Caco-2 (cell line): ENCODE results near the gene SH3D19. TPM values are rescaled to one million over a fixed set of nuclear protein-coding genes. Genes with fewer than 3 reads are reported as not detected.

Experiments
- BruUV-seq: library from RNA; stranded (reverse); fragments of 400-500 nt; replicated peaks from 2 replicates; lab custom pipeline; 2021; lab: Mats Ljungman, UMichigan
- CTCF ChIA-PET: fragments of 300-600 bp; sonication (Branson Sonifier 250); formaldehyde crosslinking; loops from one replicate; lab custom pipeline; 2022; ENCODE audit warnings: antibody characterized with exemption; lab: Charles Lee
- POLR2A ChIA-PET: fragments of 300-600 bp; sonication (Branson Sonifier 250); formaldehyde crosslinking; loops from one replicate; lab custom pipeline; 2022; ENCODE audit warnings: antibody characterized with exemption; lab: Charles Lee
- DNase-seq, 2 experiments: peaks; one replicate each; pipeline versions ENCODE4 v3.0.0 to v3.0.0-alpha.2; 2020 to 2022
- H3K27me3 ChIP-seq: replicated peaks from 2 replicates; pipeline ENCODE4 v1.6.0; 2011; ENCODE audit warnings: low read length; ENCODE audit not compliant: control insufficient read depth, insufficient read depth
- H3K36me3 ChIP-seq: 2 replicates; pipeline ENCODE4 v1.5.1; 2011; ENCODE audit warnings: low read length; ENCODE audit not compliant: control insufficient read depth, insufficient read depth
- H3K4me1 ChIP-seq: fragments of 250-450 bp; sonication (Bioruptor Pico); 2 replicates; pipeline ENCODE4 v1.5.1; 2020; ENCODE audit warnings: mild to moderate bottlenecking
- H3K4me3 ChIP-seq: 2 replicates; pipeline ENCODE4 v1.5.1; 2011; ENCODE audit warnings: low read depth, mild to moderate bottlenecking, control low read depth, low read length
- H3K9me3 ChIP-seq: fragments of 250-450 bp; sonication (Bioruptor Pico); 2 replicates; pipeline ENCODE4 v1.5.1; 2020; ENCODE audit warnings: mild to moderate bottlenecking, moderate library complexity
- H3K27ac Mint-ChIP-seq: one replicate; pipeline ENCODE4 v1.8.0; 2022; ENCODE audit warnings: mixed read lengths; ENCODE audit not compliant: unreplicated experiment
- H3K27me3 Mint-ChIP-seq: one replicate; pipeline ENCODE4 v1.8.0; 2022; ENCODE audit warnings: mixed read lengths; ENCODE audit not compliant: insufficient read depth, unreplicated experiment
- H3K36me3 Mint-ChIP-seq: one replicate; pipeline ENCODE4 v1.8.0; 2022; ENCODE audit warnings: mild to moderate bottlenecking, mixed read lengths; ENCODE audit not compliant: insufficient read depth, unreplicated experiment
- H3K4me1 Mint-ChIP-seq: one replicate; pipeline ENCODE4 v1.8.0; 2022; ENCODE audit warnings: low read depth, mixed read lengths; ENCODE audit not compliant: unreplicated experiment
- H3K4me3 Mint-ChIP-seq: one replicate; pipeline ENCODE4 v1.8.0; 2022; ENCODE audit warnings: mild to moderate bottlenecking, moderate library complexity, mixed read lengths; ENCODE audit not compliant: unreplicated experiment
- H3K9me3 Mint-ChIP-seq: one replicate; pipeline ENCODE4 v1.8.0; 2022; ENCODE audit warnings: mixed read lengths; ENCODE audit not compliant: unreplicated experiment
- CTCF ChIP-seq, 2 experiments: fragments of 200-600 bp in 1 of 2; IDR thresholded peaks; 1 replicate in 1 of 2; 2 replicates in 1 of 2; pipeline versions ENCODE4 v1.5.1 to v1.8.0; 2011 to 2022; ENCODE audit warnings: antibody characterized with exemption in 1 of 2, control low read depth in 1 of 2, inconsistent platforms in 1 of 2, low read depth in 1 of 2, low read length in 1 of 2, mild to moderate bottlenecking in 1 of 2, moderate library complexity in 1 of 2; ENCODE audit not compliant: insufficient read depth in 1 of 2, severe bottlenecking in 1 of 2, unreplicated experiment in 1 of 2
- intact Hi-C: fragments of 100-400 bp; cut with micrococcal nuclease; formaldehyde crosslinking; loops from one replicate; pipeline ENCODE4 v1.10.0; 2022; ENCODE audit not compliant: unreplicated experiment
- total RNA-seq: library from RNA; stranded (reverse); gene quantifications from 2 replicates; pipeline ENCODE4 v1.2.3, GENCODE V29; 2022

The SH3D19 gene
- total RNA-seq, 1 experiment from 2014 or later = 57.8 TPM

DNA sequence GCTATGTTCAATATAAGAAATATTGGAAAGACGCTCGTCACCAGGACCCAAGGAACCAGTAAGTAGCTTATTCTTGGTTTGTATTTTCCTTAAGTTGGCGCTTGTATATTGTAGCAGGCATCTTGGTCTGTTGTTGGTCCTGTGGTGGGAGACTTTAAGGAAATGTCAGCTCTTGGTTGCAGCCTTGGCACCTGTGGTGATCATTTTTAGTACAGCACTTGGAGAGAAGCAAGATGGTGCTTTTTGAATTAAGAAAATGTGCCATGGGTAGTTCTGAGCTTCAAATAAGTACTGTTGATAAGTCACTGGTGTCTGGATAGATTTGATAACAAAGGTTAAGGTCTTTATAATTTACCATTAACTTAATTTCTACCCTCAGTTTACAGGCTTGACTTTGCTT, 224.9 kb downstream of the SH3D19 start:
- Mint-ChIP-seq H3K27me3 (no peaks in the 10 kb centered on the region), H3K4me1 (peaks cover 6% of the 10 kb centered on the region), H3K36me3 (peaks cover 66% of the 10 kb centered on the region), H3K9me3 (no peaks in the 10 kb centered on the region), H3K4me3 (peak overlapping the region; percentile 94), H3K27ac (peak overlapping the region; percentile 98)
- peaks cover 2% of the 10 kb centered on the region for H3K36me3 ChIP-seq
- no peaks in the 10 kb centered on the region for H3K9me3 ChIP-seq
- ChIA-PET POLR2A (interaction anchor here (0.6 kb wide), 3 partner anchors 8 to 96 kb away, joined by 3 to 7 read pairs (median 3); no protein-coding TSS in a partner anchor), CTCF (interaction anchor here (0.6 kb wide), 1 partner anchor 45 kb away, joined by 3 read pairs; no protein-coding TSS in a partner anchor)
- no TSS peak for BruUV-seq
- peak overlapping the region; percentile 97 for H3K4me3 ChIP-seq
- H3K27me3 ChIP-seq = no peaks in the 10 kb centered on the region
- intact Hi-C loops = no loop called here
- peaks cover 8% of the 10 kb centered on the region for H3K4me1 ChIP-seq
- TF ChIP-seq CTCF (IDR thresholded peaks at IDR 0.05; ENCODE audit: insufficient read depth in 1 of 2, low read depth in 1 of 2, low read length in 1 of 2, severe bottlenecking in 1 of 2, unreplicated experiment in 1 of 2) = no peak
- no peak for DNase-seq

- Mint-ChIP-seq H3K4me3 (peak overlapping the region; percentile 94), H3K27me3 (no peaks in the 10 kb centered on the region), H3K4me1 (peaks cover 6% of the 10 kb centered on the region), H3K27ac (peak overlapping the region; percentile 98), H3K9me3 (no peaks in the 10 kb centered on the region), H3K36me3 (peaks cover 60% of the 10 kb centered on the region)
- no peaks in the 10 kb centered on the region for H3K9me3 ChIP-seq
- TF ChIP-seq CTCF (IDR thresholded peaks at IDR 0.05; ENCODE audit: insufficient read depth in 1 of 2, low read depth in 1 of 2, low read length in 1 of 2, severe bottlenecking in 1 of 2, unreplicated experiment in 1 of 2) = no peak
- DNase-seq = no peak
- CTCF ChIA-PET = interaction anchor here (0.6 kb wide), 1 partner anchor 44 kb away, joined by 3 read pairs; no protein-coding TSS in a partner anchor
- H3K27me3 ChIP-seq = no peaks in the 10 kb centered on the region
- H3K4me1 ChIP-seq = peaks cover 8% of the 10 kb centered on the region
- TSS peak; percentile 36 for BruUV-seq
- intact Hi-C loops = loop anchor here (1.0 kb wide), 1 partner anchor 85 kb away; the partner anchor contains the start of gene LRBA
- peak overlapping the region; percentile 97 for H3K4me3 ChIP-seq
- POLR2A ChIA-PET = interaction anchor here (0.6 kb wide), 2 partner anchors 9 to 96 kb away, joined by 3 read pairs; no protein-coding TSS in a partner anchor
- peaks cover 2% of the 10 kb centered on the region for H3K36me3 ChIP-seq
Observed at GRCh38 chr4:151099976-151100417, 225.4 kb downstream of the SH3D19 start.

DNA sequence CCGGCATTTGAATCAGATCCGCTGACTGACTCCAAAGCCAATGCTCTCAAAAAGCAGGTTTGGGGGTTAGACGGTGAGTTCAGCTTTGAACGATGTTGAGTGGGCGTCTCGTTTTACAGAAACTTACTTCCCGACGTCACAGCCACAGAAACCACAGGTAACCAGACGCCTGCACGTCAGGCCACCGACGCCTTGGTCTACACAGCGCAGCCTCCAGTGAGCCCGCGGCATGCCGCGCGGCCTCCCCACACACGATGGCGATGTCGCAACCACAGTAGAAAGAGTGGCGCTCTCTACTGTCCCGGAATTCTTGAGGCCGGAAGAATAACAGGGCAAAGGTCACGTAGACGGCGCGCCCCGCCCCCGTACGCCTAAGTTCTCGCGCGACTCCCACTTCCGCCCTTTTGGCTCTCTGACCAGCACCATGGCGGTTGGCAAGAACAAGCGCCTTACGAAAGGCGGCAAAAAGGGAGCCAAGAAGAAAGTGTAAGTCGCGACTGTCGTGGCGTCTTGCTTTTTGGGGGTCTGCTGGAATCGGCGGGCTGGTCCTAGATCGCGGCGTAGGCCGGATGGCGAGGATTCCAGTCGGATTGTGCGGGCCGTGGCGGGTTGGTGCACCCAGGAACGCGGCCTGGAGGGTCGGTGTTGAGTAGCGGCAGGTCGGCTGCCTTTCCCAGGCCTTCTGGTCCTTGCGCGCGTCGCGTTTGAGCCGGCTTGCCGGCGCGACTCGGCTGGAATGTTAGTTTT, 226.0 kb downstream of the SH3D19 start, which contains the start of gene RPS3A:
Gene RPS3A (plus strand): TSS at position 400 of the 747 bp plus-strand sequence. CDS start 25 bp downstream, at position 425.
- peak within 1 kb of the TSS; percentile 98 for H3K27ac Mint-ChIP-seq
- H3K4me1 ChIP-seq = peaks cover 8% of the 10 kb centered on the region
- H3K27me3 ChIP-seq = no peaks in the 10 kb centered on the region
- peak; percentile 25 to 82 for TF ChIP-seq CTCF (IDR thresholded peaks at IDR 0.05; ENCODE audit: insufficient read depth in 1 of 2, low read depth in 1 of 2, low read length in 1 of 2, severe bottlenecking in 1 of 2, unreplicated experiment in 1 of 2)
- H3K36me3 ChIP-seq = peaks cover 2% of the 10 kb centered on the region; the same call in 1 of the 2 replicates
- ChIA-PET POLR2A (interaction anchor here (0.6 to 0.7 kb wide), 2 partner anchors 180 to 309 kb away, joined by 3 to 4 read pairs; no protein-coding TSS in a partner anchor), CTCF (no interaction called here)
- intact Hi-C loops = loop anchor here (1.0 kb wide), 1 partner anchor 84 kb away; the partner anchor contains the start of gene LRBA
- no TSS peak for BruUV-seq
- peaks cover 55% of the 10 kb centered on the region for H3K36me3 Mint-ChIP-seq
- no peaks in the 10 kb centered on the region for H3K27me3 Mint-ChIP-seq
- no peaks in the 10 kb centered on the region for H3K9me3 ChIP-seq
- H3K4me1 Mint-ChIP-seq = peaks cover 6% of the 10 kb centered on the region
- DNase-seq = peak; percentile 95 to 97
- H3K9me3 Mint-ChIP-seq = no peaks in the 10 kb centered on the region
- H3K4me3 Mint-ChIP-seq = peak within 1 kb of the TSS; percentile 94
- H3K4me3 ChIP-seq = peak within 1 kb of the TSS; percentile 97
